HEK293 (cell line): ENCODE data around the gene MTFR1L.

Source experiments
- CTCF ChIA-PET: fragments of 350-600 bp; formaldehyde crosslinking; extraction: SDS; loops from one replicate; lab custom pipeline; 2021; ENCODE audit warnings: antibody characterized with exemption; lab: Yijun Ruan, JAX
- POLR2A ChIA-PET: fragments of 300-600 bp; formaldehyde crosslinking; extraction: SDS; loops from one replicate; lab custom pipeline; 2020; ENCODE audit warnings: antibody characterized with exemption, inconsistent platforms; lab: Yijun Ruan, JAX
- H3K27ac ChIP-seq: fragments of 200-500 bp; sonication (Bioruptor generic); 2 replicates; pipeline ENCODE4 v1.5.1; 2014; ENCODE audit warnings: low read depth, low read length, control low read depth, inconsistent platforms; ENCODE audit errors: extremely low read depth
- H3K36me3 ChIP-seq, 2 experiments: fragments of 200-500 bp in 1 of 2; sonication (Bioruptor generic) in 1 of 2; 1 replicate in 1 of 2; 2 replicates in 1 of 2; pipeline ENCODE4 v1.5.1; 2014 to 2017; ENCODE audit warnings: inconsistent platforms in 2 of 2, low read length in 2 of 2; ENCODE audit not compliant: control insufficient read depth in 2 of 2, insufficient read depth in 1 of 2
- H3K4me1 ChIP-seq: fragments of 200-500 bp; sonication (Bioruptor generic); 2 replicates; pipeline ENCODE4 v1.5.1; 2014; ENCODE audit warnings: mild to moderate bottlenecking, low read length, inconsistent platforms; ENCODE audit not compliant: control insufficient read depth, insufficient read depth
- H3K4me3 ChIP-seq: 2 replicates; pipeline ENCODE4 v1.5.1; 2011; ENCODE audit warnings: low read depth, mild to moderate bottlenecking, control low read depth, low read length, moderate library complexity
- H3K9me3 ChIP-seq: fragments of 200-500 bp; sonication (Bioruptor generic); 2 replicates; pipeline ENCODE4 v1.5.1; 2014; ENCODE audit warnings: low read depth, low read length, inconsistent platforms; ENCODE audit not compliant: control insufficient read depth, insufficient read depth
- ELK4 ChIP-seq: IDR thresholded peaks from 2 replicates; pipeline ENCODE4 v1.6.1; 2011; ENCODE audit warnings: mild to moderate bottlenecking, low read depth, low read length, borderline replicate concordance
- KLF9 ChIP-seq: fragments of 450-650 bp; formaldehyde crosslinking; IDR thresholded peaks from 2 replicates; pipeline ENCODE4 v1.5.1; 2016; ENCODE audit warnings: missing biosample characterization, missing genetic modification characterization, low read depth
- PRDM1 ChIP-seq: fragments of 450-650 bp; formaldehyde crosslinking; IDR thresholded peaks from 2 replicates; pipeline ENCODE4; 2016; ENCODE audit warnings: missing biosample characterization, missing genetic modification characterization
- ZBTB44 ChIP-seq: fragments of 450-650 bp; IDR thresholded peaks from 2 replicates; pipeline ENCODE4 v1.5.1; 2018; ENCODE audit warnings: missing biosample characterization, mild to moderate bottlenecking, missing genetic modification characterization
- ZFP69B ChIP-seq: fragments of 450-650 bp; formaldehyde crosslinking; IDR thresholded peaks from 2 replicates; pipeline ENCODE4 v1.5.1; 2016; ENCODE audit warnings: missing biosample characterization, missing genetic modification characterization
- ZNF157 ChIP-seq: fragments of 450-650 bp; formaldehyde crosslinking; IDR thresholded peaks from 2 replicates; pipeline ENCODE4 v1.5.1; 2016; ENCODE audit warnings: missing biosample characterization, missing genetic modification characterization
- ZNF274 ChIP-seq, 2 experiments: fragments of 200-500 bp in 1 of 2; fragments of 450-650 bp in 1 of 2; sonication (Bioruptor generic) in 1 of 2; formaldehyde crosslinking in 1 of 2; IDR thresholded peaks; 2 replicates each; pipeline versions ENCODE4 v1.5.1 to v1.6.1; 2014 to 2016; ENCODE audit warnings: borderline replicate concordance in 1 of 2, inconsistent platforms in 1 of 2, low read length in 1 of 2, missing biosample characterization in 1 of 2, missing genetic modification characterization in 1 of 2
- ZNF571 ChIP-seq: fragments of 450-650 bp; formaldehyde crosslinking; IDR thresholded peaks from 2 replicates; pipeline ENCODE4 v1.5.0; 2017; ENCODE audit warnings: missing biosample characterization, missing genetic modification characterization
- ZNF580 ChIP-seq: fragments of 450-650 bp; formaldehyde crosslinking; IDR thresholded peaks from 2 replicates; pipeline ENCODE4 v1.5.1; 2016; ENCODE audit warnings: missing biosample characterization, missing genetic modification characterization
- ZNF768 ChIP-seq: fragments of 450-650 bp; formaldehyde crosslinking; IDR thresholded peaks from 2 replicates; pipeline ENCODE4 v1.5.1; 2018; ENCODE audit warnings: missing biosample characterization, mild to moderate bottlenecking, missing genetic modification characterization
- TF ChIP-seq, protein P1 (sequence below): fragments of 450-650 bp; formaldehyde crosslinking; IDR thresholded peaks from 2 replicates; pipeline ENCODE4 v1.5.0; 2017; ENCODE audit warnings: missing biosample characterization, missing genetic modification characterization, borderline replicate concordance

Gene MTFR1L

DNA sequence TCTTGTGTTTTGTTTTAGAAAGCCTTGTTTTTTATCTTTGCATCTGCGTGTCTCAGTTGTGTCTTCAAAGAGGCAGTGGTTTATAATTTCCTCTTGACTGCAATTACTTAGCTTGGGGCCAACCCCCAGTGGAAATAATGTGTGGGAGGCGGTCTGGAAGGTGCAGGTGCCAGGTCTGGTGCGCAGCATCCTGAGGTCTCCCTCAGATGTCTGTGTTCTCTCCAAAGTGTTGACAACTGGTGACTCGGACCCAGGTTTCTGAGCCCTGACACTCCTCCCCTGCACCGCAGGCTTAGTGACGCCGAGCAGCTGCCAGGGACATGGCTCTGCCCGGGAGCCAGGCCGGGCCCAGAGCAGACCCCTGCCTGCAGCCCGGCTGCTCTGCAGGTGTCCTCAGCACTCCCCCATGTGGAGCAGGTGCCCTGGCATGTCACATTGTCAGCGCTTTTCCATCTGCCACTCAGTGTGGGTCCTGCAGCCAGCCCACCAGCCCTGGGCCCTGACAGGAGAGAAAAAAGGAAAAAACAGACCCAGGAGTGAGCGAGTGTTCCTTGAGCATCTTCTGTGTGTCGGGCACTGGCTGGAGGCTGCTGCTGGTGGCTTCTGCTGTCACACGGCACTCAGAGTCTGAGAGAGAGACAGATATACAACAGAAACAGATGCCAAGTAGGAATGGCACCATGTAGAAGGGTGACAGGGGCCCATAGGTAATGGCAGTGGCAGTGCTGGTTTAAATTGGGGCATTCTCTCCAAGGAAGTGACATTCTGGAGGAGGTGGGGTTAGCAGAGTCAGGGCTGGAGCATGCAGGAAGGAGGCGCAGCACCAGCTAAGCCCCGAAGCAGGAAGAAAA is 44.6 kb upstream of the MTFR1L start (continued):
- peak; percentile 40 for TF ChIP-seq ZBTB44 (tag by site-specific recombination)
- TF ChIP-seq, all 188 proteins: peak for 14

GRCh38 chr1:25779388-25779787 is 40.4 kb upstream of the MTFR1L start:
- Histone ChIP-seq H3K36me3 (no peaks in the 10 kb centered on the region), H3K9me3 (no peaks in the 10 kb centered on the region), H3K4me1 (peaks cover 11% of the 10 kb centered on the region), H3K27ac (no peak overlapping the region), H3K4me3 (no peak overlapping the region)
- TF ChIP-seq ELK4 (no peak), ZFP69B (tag by site-specific recombination) (no peak), ZNF580 (no peak), ZNF571 (no peak), ZNF274 (IDR thresholded peaks at IDR 0.05; ENCODE audit: low read length) (no peak), ZNF274 (tag by site-specific recombination; IDR thresholded peaks at IDR 0.05; ENCODE audit: borderline replicate concordance) (no peak), PRDM1 (tag by site-specific recombination) (no peak), KLF9 (tag by site-specific recombination) (no peak)
- ChIA-PET CTCF (no interaction called here), POLR2A (no interaction called here)

- TF ChIP-seq ZNF157 (tag by site-specific recombination) (no peak), ZNF768 (tag by site-specific recombination) (peak; percentile 96)
- TF ChIP-seq, protein P1, sequence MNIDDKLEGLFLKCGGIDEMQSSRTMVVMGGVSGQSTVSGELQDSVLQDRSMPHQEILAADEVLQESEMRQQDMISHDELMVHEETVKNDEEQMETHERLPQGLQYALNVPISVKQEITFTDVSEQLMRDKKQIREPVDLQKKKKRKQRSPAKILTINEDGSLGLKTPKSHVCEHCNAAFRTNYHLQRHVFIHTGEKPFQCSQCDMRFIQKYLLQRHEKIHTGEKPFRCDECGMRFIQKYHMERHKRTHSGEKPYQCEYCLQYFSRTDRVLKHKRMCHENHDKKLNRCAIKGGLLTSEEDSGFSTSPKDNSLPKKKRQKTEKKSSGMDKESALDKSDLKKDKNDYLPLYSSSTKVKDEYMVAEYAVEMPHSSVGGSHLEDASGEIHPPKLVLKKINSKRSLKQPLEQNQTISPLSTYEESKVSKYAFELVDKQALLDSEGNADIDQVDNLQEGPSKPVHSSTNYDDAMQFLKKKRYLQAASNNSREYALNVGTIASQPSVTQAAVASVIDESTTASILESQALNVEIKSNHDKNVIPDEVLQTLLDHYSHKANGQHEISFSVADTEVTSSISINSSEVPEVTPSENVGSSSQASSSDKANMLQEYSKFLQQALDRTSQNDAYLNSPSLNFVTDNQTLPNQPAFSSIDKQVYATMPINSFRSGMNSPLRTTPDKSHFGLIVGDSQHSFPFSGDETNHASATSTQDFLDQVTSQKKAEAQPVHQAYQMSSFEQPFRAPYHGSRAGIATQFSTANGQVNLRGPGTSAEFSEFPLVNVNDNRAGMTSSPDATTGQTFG = no peak
- Histone ChIP-seq H3K27ac (no peak overlapping the region), H3K9me3 (no peaks in the 10 kb centered on the region), H3K4me1 (peaks cover 12% of the 10 kb centered on the region), H3K4me3 (no peak overlapping the region), H3K36me3 (no peaks in the 10 kb centered on the region)
- POLR2A ChIA-PET = interaction anchor here (0.6 to 1.5 kb wide), 4 partner anchors 13 to 879 kb away, joined by 3 to 4 read pairs (median 4); partner anchors contain the start of gene RSRP1
- CTCF ChIA-PET = interaction anchor here (1.0 kb wide), 1 partner anchor 295 kb away, joined by 4 read pairs; no protein-coding TSS in a partner anchor
Observed at GRCh38 chr1:25779894-25780293, 39.9 kb upstream of the MTFR1L start.
